Left renal cortex interstitium (tissue), 4 donors: ENCODE measurements around the gene SLC38A1. TPM values are rescaled to one million over a fixed set of nuclear protein-coding genes. Genes with fewer than 3 reads are reported as not detected.

ENCODE experiments used
- DNase-seq, 4 donors: peaks; one replicate each; pipeline ENCODE4 v3.0.0-alpha.2; 2013; ENCODE audit warnings: low read depth in 4 of 4, low spot score in 2 of 4, missing footprints in 1 of 4
- polyA plus RNA-seq, 4 donors: library from polyadenylated mRNA; unstranded; fragments of 120-200 nt; gene quantifications; one replicate each; pipeline ENCODE4 v1.2.1, GENCODE V29; 2013; ENCODE audit not compliant: insufficient read length in 4 of 4

Gene SLC38A1
- polyA plus RNA-seq, 4 donors = 55.3 to 67.1 (median 62.5) TPM

- no peak for DNase-seq
Observed at GRCh38 chr12:46147144-46147543, 121.7 kb downstream of the SLC38A1 start.

GRCh38 chr12:46145881-46146280, 123.0 kb downstream of the SLC38A1 start:
- no peak for DNase-seq

- DNase-seq = no peak
Observed at GRCh38 chr12:46144433-46144832, 124.4 kb downstream of the SLC38A1 start.

- DNase-seq = no peak
Observed at GRCh38 chr12:46136249-46136648, 132.6 kb downstream of the SLC38A1 start.

GRCh38 chr12:46135750-46136149, 133.1 kb downstream of the SLC38A1 start:
- DNase-seq = no peak

GRCh38 chr12:46134852-46135251, 134.0 kb downstream of the SLC38A1 start:
- no peak for DNase-seq

GRCh38 chr12:46134205-46134811, 134.5 kb downstream of the SLC38A1 start:
- no peak for DNase-seq

- no peak for DNase-seq
Observed at GRCh38 chr12:46133751-46134150, 135.1 kb downstream of the SLC38A1 start.

Other genes starting within 250 kb of the SLC38A1 start
- 100 to 1,000 TPM; 159 to 202 (median 185) TPM for gene SLC38A2, start 103.7 kb upstream of the SLC38A1 start, polyA plus RNA-seq